A549 (cell line): ENCODE results near the gene TIMMDC1. TPM values are rescaled to one million over a fixed set of nuclear protein-coding genes. Genes with fewer than 3 reads are reported as not detected.

ENCODE experiments used
- ATAC-seq, 2 experiments: fragments of 200-7000 bp in 1 of 2; fragments of >200 bp in 1 of 2; cut with Nextera tagmentation in 1 of 2; cut with Tn5 transposase in 1 of 2; 3 replicates each; pipeline versions ENCODE4 v1.8.0 to v1.9.1; 2018 to 2020; ENCODE audit warnings: mild to moderate bottlenecking in 1 of 2, moderate library complexity in 1 of 2
- CTCF ChIA-PET: fragments of 300-600 bp; sonication (Branson Sonifier 250); formaldehyde crosslinking; extraction: SDS; loops from one replicate; lab custom pipeline; 2021; ENCODE audit warnings: antibody characterized with exemption, inconsistent platforms; lab: Yijun Ruan, JAX
- POLR2A ChIA-PET: fragments of 350-600 bp; formaldehyde crosslinking; extraction: SDS; loops from one replicate; lab custom pipeline; 2021; ENCODE audit warnings: antibody characterized with exemption, inconsistent platforms; lab: Yijun Ruan, JAX
- DNase-seq, 2 experiments: peaks; one replicate each; pipeline versions ENCODE4 v3.0.0 to v3.0.0-alpha.2; 2011 to 2016; ENCODE audit warnings: low read depth in 1 of 2, low spot score in 1 of 2
- FAIRE-seq: peaks from 2 replicates; lab custom pipeline; 2011; peaks lifted over from hg19 to GRCh38; lab: Jason Lieb, UNC
- H3K27ac ChIP-seq, 2 experiments: fragments of >200 bp; sonication (Bioruptor Twin); formaldehyde crosslinking; 3 replicates each; pipeline ENCODE4 v1.5.1; 2016 to 2017
- H3K4me1 ChIP-seq: fragments of >200 bp; sonication (Bioruptor Twin); formaldehyde crosslinking; 3 replicates; pipeline ENCODE4 v1.6.1; 2016
- H3K4me2 ChIP-seq: fragments of >200 bp; sonication (Bioruptor Twin); formaldehyde crosslinking; 3 replicates; pipeline ENCODE4 v1.6.1; 2016
- H3K4me3 ChIP-seq: fragments of >200 bp; sonication (Bioruptor Twin); formaldehyde crosslinking; 3 replicates; pipeline ENCODE4 v1.5.1; 2016
- H3K9me3 ChIP-seq: fragments of >200 bp; sonication (Bioruptor Twin); formaldehyde crosslinking; 3 replicates; pipeline ENCODE4 v1.6.1; 2016
- CHD4 ChIP-seq: fragments of 200-600 bp; sonication (generic); IDR thresholded peaks from 2 replicates; pipeline ENCODE4 v1.6.1; 2016; ENCODE audit warnings: antibody characterized with exemption, mild to moderate bottlenecking, borderline replicate concordance
- EHMT2 ChIP-seq: fragments of 200-600 bp; sonication (generic); IDR thresholded peaks from 2 replicates; pipeline ENCODE4 v1.6.1; 2016; ENCODE audit warnings: antibody characterized with exemption, low read depth, mild to moderate bottlenecking, moderate library complexity
- FOSB ChIP-seq: fragments of 250-450 bp; sonication (Bioruptor Pico); IDR thresholded peaks from 2 replicates; pipeline ENCODE4 v1.5.0; 2020; ENCODE audit warnings: mild to moderate bottlenecking, moderate library complexity
- FOXS1 ChIP-seq: fragments of 250-450 bp; sonication (Bioruptor Pico); IDR thresholded peaks from 2 replicates; pipeline ENCODE4 v1.5.0; 2020; ENCODE audit warnings: mild to moderate bottlenecking, moderate library complexity
- JUN ChIP-seq, 2 experiments: fragments of >200 bp; sonication (Bioruptor Twin); formaldehyde crosslinking; IDR thresholded peaks; 2 replicates in 1 of 2; 3 replicates in 1 of 2; pipeline ENCODE4 v1.6.1; 2016 to 2017
- KDM5A ChIP-seq: fragments of 200-600 bp; sonication (generic); IDR thresholded peaks from 2 replicates; pipeline ENCODE4 v1.6.1; 2016; ENCODE audit warnings: antibody characterized with exemption, mild to moderate bottlenecking
- MAX ChIP-seq: IDR thresholded peaks from 2 replicates; pipeline ENCODE4 v1.6.1; 2012
- MAZ ChIP-seq: fragments of 150-350 bp; IDR thresholded peaks from 2 replicates; pipeline ENCODE4 v1.6.1; 2014; ENCODE audit warnings: antibody characterized with exemption, low read depth, low read length, borderline replicate concordance
- NR3C1 ChIP-seq: fragments of >200 bp; sonication (Bioruptor Twin); formaldehyde crosslinking; IDR thresholded peaks from 3 replicates; pipeline ENCODE4 v1.6.1; 2017
- POLR2AphosphoS2 ChIP-seq: conservative IDR thresholded peaks from 2 replicates; pipeline ENCODE4 v1.6.1; 2012; ENCODE audit warnings: low read length, improper control_type of control experiment, inconsistent platforms
- RAD21 ChIP-seq, 2 experiments: fragments of >200 bp in 1 of 2; sonication (Bioruptor Twin) in 1 of 2; formaldehyde crosslinking in 1 of 2; IDR thresholded peaks in 1 of 2; conservative IDR thresholded peaks in 1 of 2; 2 replicates in 1 of 2; 3 replicates in 1 of 2; pipeline ENCODE4 v1.6.1; 2012 to 2018; ENCODE audit warnings: inconsistent platforms in 1 of 2
- RCOR1 ChIP-seq: fragments of 150-350 bp; IDR thresholded peaks from 2 replicates; pipeline ENCODE4 v1.6.1; 2014; ENCODE audit warnings: antibody characterized with exemption, low read length, low read depth
- SMC3 ChIP-seq: fragments of >200 bp; sonication (Bioruptor Twin); formaldehyde crosslinking; IDR thresholded peaks from 3 replicates; pipeline ENCODE4 v1.6.1; 2018; ENCODE audit warnings: inconsistent platforms
- SREBF2 ChIP-seq: fragments of 450-650 bp; IDR thresholded peaks from 2 replicates; pipeline ENCODE4 v1.6.1; 2014; ENCODE audit warnings: mild to moderate bottlenecking, moderate library complexity
- ZFP36 ChIP-seq: fragments of 450-650 bp; IDR thresholded peaks from 2 replicates; pipeline ENCODE4 v1.6.1; 2014; ENCODE audit warnings: borderline replicate concordance; ENCODE audit not compliant: partially characterized antibody
- ZNF302 ChIP-seq: fragments of 250-450 bp; sonication (Bioruptor Pico); IDR thresholded peaks from 2 replicates; pipeline ENCODE4 v1.9.0; 2021; ENCODE audit warnings: inconsistent platforms, mild to moderate bottlenecking, moderate library complexity
- ZSCAN20 ChIP-seq: fragments of 250-450 bp; sonication (Bioruptor Pico); IDR thresholded peaks from 2 replicates; pipeline ENCODE4 v1.8.0; 2022; ENCODE audit warnings: mild to moderate bottlenecking, moderate library complexity
- WGBS: methylation state at CpG from one replicate; pipeline ENCODE4 v1.1.6; 2017; ENCODE audit errors: missing lambda C conversion rate; 5-methylcytosine and 5-hydroxymethylcytosine counted together
- polyA plus RNA-seq, 4 experiments: library from polyadenylated mRNA; depleted of rRNA in 3 of 4; stranded (reverse); fragments of >200 nt; fragmentation: RNase III in 1 of 4; extraction: RNeasy Plus Mini Kit Qiagen cat#74134 plus additional on column Dnase treatment in 1 of 4; gene quantifications; 2 replicates in 3 of 4; 3 replicates in 1 of 4; pipeline ENCODE4 v1.2.3, GENCODE V29; 2011 to 2017
- TF ChIP-seq, protein P1 (sequence below): fragments of 250-450 bp; sonication (Bioruptor Pico); IDR thresholded peaks from 2 replicates; pipeline ENCODE4 v1.5.0; 2020; ENCODE audit warnings: low read depth, mild to moderate bottlenecking, moderate library complexity
- TF ChIP-seq, protein P2 (sequence below): fragments of >200 bp; sonication (Bioruptor Twin); formaldehyde crosslinking; IDR thresholded peaks from 3 replicates; pipeline ENCODE4 v1.5.1; 2016
- TF ChIP-seq, protein P3 (sequence below): IDR thresholded peaks from 2 replicates; pipeline ENCODE4 v1.6.1; 2012; ENCODE audit warnings: low read depth, borderline replicate concordance

Gene TIMMDC1
- polyA plus RNA-seq, 2 of the 4 experiments (the other 2 are of a cell fraction) = 90.1 to 135 TPM

DNA sequence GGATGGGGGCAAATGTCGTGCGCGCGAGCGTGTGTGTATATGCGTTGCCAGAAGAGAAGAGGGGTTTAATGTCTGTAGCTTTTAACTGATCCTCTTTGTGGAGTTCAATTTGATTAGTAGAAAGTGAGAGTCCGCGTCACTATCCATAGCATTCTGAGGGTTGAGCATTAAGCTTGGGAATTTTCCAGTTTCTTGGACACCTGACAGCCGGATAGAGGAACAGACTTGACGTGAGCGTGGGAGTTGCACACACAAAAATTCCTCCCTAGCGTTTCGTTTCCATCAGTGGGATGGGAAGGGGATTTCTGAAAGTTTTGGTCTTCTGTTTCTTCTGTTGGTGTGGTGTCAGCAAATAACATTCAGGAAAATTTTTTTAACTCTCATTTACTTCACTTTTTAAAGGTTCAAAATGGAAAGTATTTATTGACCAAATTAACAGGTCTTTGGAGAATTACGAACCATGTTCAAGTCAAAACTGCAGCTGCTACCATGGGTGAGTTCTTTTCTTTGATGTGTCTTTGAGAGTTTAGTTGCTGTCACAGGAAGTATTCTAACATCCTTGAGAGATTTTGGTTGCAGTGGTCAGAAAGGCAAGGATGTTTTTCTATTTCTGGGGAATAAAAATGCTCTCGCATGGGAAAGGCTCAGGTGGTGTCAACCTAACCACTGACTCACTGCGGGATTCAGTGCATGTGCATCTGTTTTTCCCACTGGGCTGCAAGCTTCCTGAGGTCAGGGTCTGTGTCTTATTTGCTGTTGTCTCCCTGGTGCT lies 28.7 kb upstream of the TIMMDC1 start (continued):
- TF ChIP-seq, protein P1, sequence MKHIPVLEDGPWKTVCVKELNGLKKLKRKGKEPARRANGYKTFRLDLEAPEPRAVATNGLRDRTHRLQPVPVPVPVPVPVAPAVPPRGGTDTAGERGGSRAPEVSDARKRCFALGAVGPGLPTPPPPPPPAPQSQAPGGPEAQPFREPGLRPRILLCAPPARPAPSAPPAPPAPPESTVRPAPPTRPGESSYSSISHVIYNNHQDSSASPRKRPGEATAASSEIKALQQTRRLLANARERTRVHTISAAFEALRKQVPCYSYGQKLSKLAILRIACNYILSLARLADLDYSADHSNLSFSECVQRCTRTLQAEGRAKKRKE = no peak
- TF ChIP-seq FOXS1 (CRISPR knock-in tag) = no peak
- TF ChIP-seq MAZ = no peak
- TF ChIP-seq, protein P2, sequence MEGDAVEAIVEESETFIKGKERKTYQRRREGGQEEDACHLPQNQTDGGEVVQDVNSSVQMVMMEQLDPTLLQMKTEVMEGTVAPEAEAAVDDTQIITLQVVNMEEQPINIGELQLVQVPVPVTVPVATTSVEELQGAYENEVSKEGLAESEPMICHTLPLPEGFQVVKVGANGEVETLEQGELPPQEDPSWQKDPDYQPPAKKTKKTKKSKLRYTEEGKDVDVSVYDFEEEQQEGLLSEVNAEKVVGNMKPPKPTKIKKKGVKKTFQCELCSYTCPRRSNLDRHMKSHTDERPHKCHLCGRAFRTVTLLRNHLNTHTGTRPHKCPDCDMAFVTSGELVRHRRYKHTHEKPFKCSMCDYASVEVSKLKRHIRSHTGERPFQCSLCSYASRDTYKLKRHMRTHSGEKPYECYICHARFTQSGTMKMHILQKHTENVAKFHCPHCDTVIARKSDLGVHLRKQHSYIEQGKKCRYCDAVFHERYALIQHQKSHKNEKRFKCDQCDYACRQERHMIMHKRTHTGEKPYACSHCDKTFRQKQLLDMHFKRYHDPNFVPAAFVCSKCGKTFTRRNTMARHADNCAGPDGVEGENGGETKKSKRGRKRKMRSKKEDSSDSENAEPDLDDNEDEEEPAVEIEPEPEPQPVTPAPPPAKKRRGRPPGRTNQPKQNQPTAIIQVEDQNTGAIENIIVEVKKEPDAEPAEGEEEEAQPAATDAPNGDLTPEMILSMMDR = no peak
- TF ChIP-seq, protein P3, sequence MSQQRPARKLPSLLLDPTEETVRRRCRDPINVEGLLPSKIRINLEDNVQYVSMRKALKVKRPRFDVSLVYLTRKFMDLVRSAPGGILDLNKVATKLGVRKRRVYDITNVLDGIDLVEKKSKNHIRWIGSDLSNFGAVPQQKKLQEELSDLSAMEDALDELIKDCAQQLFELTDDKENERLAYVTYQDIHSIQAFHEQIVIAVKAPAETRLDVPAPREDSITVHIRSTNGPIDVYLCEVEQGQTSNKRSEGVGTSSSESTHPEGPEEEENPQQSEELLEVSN = no peak

- Histone ChIP-seq H3K9me3 (no peaks in the 10 kb centered on the region), H3K4me1 (peaks cover 10% of the 10 kb centered on the region), H3K4me3 (no peak overlapping the region), H3K4me2 (no peak overlapping the region), H3K27ac (no peak overlapping the region)
- CTCF ChIA-PET = interaction anchor here (1.1 kb wide), 1 partner anchor 197 kb away, joined by 3 read pairs; no protein-coding TSS in a partner anchor
- TF ChIP-seq JUN (IDR thresholded peaks at IDR 0.05) = no peak
- TF ChIP-seq POLR2AphosphoS2 = no peak
- TF ChIP-seq MAZ = no peak
- no peak for TF ChIP-seq CHD4
- TF ChIP-seq ZFP36 = no peak
- WGBS = 91% methylated on average over 6 of the region's 6 CpGs
- POLR2A ChIA-PET = interaction anchor here (4.4 kb wide), 1 partner anchor 27 kb away, joined by 22 read pairs; the partner anchor contains the start of gene TIMMDC1
- FAIRE-seq (no peak), ATAC-seq (no peak), DNase-seq (no peak)
Observed at GRCh38 chr3:119470866-119471265, 27.5 kb upstream of the TIMMDC1 start.

DNA sequence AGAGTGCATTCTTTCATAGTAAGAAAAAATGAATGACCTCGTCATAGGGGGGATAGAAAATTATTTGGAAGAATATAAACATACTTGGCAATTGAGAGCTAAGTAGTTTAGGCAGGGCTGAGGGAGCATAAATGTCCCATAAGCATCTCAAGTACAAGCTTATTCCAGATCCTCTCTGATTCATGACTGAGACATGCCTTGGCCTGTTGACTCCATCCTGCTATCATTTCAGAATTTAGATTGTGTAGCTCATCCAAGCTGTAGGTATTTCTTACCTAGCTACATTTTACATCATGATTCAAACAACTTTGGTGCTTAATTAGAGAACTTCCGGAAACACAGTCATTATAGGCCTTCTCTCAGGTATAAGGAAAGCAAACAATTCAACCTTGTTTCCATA lies 17.3 kb upstream of the TIMMDC1 start:
- POLR2A ChIA-PET = interaction anchor here (0.6 kb wide), 1 partner anchor 8 kb away, joined by 5 read pairs; no protein-coding TSS in a partner anchor
- no peaks in the 10 kb centered on the region for H3K9me3 ChIP-seq
- no peak for DNase-seq
- 82% methylated on average over 2 of the region's 2 CpGs for WGBS
- no peak overlapping the region for H3K27ac ChIP-seq
- no peak for ATAC-seq
- CTCF ChIA-PET = no interaction called here
- no peak overlapping the region for H3K4me3 ChIP-seq
- no peak overlapping the region for H3K4me2 ChIP-seq
- FAIRE-seq = no peak
- no peaks in the 10 kb centered on the region for H3K4me1 ChIP-seq
- no peak for TF ChIP-seq NR3C1
- no peak for TF ChIP-seq ZNF302 (CRISPR knock-in tag)
- TF ChIP-seq SREBF2 = no peak
- no peak for TF ChIP-seq ZSCAN20 (CRISPR knock-in tag)
- no peak for TF ChIP-seq FOSB (CRISPR knock-in tag)
- TF ChIP-seq RCOR1 = no peak
- no peak for TF ChIP-seq EHMT2
- no peak for TF ChIP-seq KDM5A
- no peak for TF ChIP-seq MAX
- no peak for TF ChIP-seq RAD21 (conservative IDR thresholded peaks at IDR 0.05 in 1 of 2, IDR thresholded peaks at IDR 0.05 in 1 of 2)
- no peak for TF ChIP-seq SMC3
